Suppressor macrophage treated with lipopolysaccharide for 1 hour (primary cell): ENCODE data around the gene MAPKAP1.
A peak's percentile ranks its signal among the peaks of the same experiment; 100 is the strongest.

Experiments
- DNase-seq, 3 donors: peaks; one replicate each; pipeline ENCODE4 v3.0.0-alpha.2; 2020 to 2022

MAPKAP1 gene

GRCh38 chr9:125426926-125427325 is 280.1 kb downstream of the MAPKAP1 start:
- DNase-seq, result no peak

GRCh38 chr9:125425901-125426515 is 281.0 kb downstream of the MAPKAP1 start:
- DNase-seq, result no peak

- DNase-seq, result no peak
Measured at GRCh38 chr9:125425170-125425897, 281.7 kb downstream of the MAPKAP1 start.

GRCh38 chr9:125423964-125424363 is 283.0 kb downstream of the MAPKAP1 start:
- DNase-seq, result no peak

GRCh38 chr9:125422853-125423252 is 284.2 kb downstream of the MAPKAP1 start:
- DNase-seq, result no peak

- no peak for DNase-seq
Measured at GRCh38 chr9:125421591-125422181, 285.3 kb downstream of the MAPKAP1 start.

GRCh38 chr9:125421166-125421565 is 285.8 kb downstream of the MAPKAP1 start:
- DNase-seq, result no peak

GRCh38 chr9:125418404-125418803 is 288.6 kb downstream of the MAPKAP1 start:
- DNase-seq, result peak in 1 of 3 donors; percentile 21

GRCh38 chr9:125416517-125416916 is 290.5 kb downstream of the MAPKAP1 start:
- DNase-seq, result no peak

- DNase-seq, result no peak
Measured at GRCh38 chr9:125415583-125416460, 291.2 kb downstream of the MAPKAP1 start.

- no peak for DNase-seq
Measured at GRCh38 chr9:125413579-125413978, 293.4 kb downstream of the MAPKAP1 start.

GRCh38 chr9:125412166-125412565 is 294.8 kb downstream of the MAPKAP1 start:
- DNase-seq, result no peak

- no peak for DNase-seq
Measured at GRCh38 chr9:125411171-125411756, 295.7 kb downstream of the MAPKAP1 start.

- no peak for DNase-seq
Measured at GRCh38 chr9:125410522-125410894, 296.5 kb downstream of the MAPKAP1 start.

GRCh38 chr9:125409637-125410521 is 297.1 kb downstream of the MAPKAP1 start:
- DNase-seq, result peak; percentile 42 to 76 (median 42)

- no peak for DNase-seq
Measured at GRCh38 chr9:125409217-125409636, 297.8 kb downstream of the MAPKAP1 start.

GRCh38 chr9:125407974-125408900 is 298.8 kb downstream of the MAPKAP1 start:
- peak; percentile 78 to 94 (median 89) for DNase-seq

GRCh38 chr9:125407432-125407973 is 299.5 kb downstream of the MAPKAP1 start:
- no peak for DNase-seq

GRCh38 chr9:125406810-125407087 is 300.3 kb downstream of the MAPKAP1 start:
- no peak for DNase-seq
